ENCODE data around the gene MED27. TPM values are rescaled to one million over a fixed set of nuclear protein-coding genes. Genes with fewer than 3 reads are reported as not detected.

MED27 gene
- total RNA-seq, 1 experiment from 2014 or later = 24.4 TPM

DNA sequence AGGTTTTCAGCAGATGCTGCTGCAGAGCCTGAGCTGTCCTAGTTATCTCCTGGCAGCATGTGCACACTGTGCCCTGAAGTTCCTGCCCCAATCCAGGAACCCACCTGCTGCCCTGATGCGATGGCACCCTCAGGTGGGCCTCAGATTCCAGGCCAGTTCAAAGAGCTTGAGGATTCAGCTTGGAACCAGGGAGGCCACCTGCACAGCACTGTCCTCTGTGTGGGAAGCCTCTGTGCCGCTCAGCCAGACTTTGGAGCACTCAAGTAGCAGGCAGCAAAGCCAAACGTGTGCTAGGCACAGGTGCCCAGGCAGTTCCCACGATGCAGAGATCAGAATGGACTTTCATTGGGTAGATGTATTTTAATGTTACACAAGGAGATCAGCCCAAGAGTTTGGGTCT, 207.0 kb downstream of the MED27 start:
- H3K27me3 ChIP-seq (ENCODE audit: control insufficient read depth, insufficient read depth, low read length) = no peaks in the 10 kb centered on the region
- intact Hi-C loops (cut with micrococcal nuclease; ENCODE audit: unreplicated experiment) (no loop called here), in situ Hi-C loops (cut with HindIII; ENCODE audit: low pct_unique_long_range_greater_than_20kb, low sequenced_read_pairs) (no loop called here)
- H3K4me3 ChIP-seq (ENCODE audit: low read depth in 2 of 2, low read length in 2 of 2) = no peak overlapping the region
- CTCF ChIA-PET = interaction anchor here (0.6 kb wide), 1 partner anchor 358 kb away, joined by 8 read pairs; no protein-coding TSS in a partner anchor
- no peaks in the 10 kb centered on the region for H3K36me3 ChIP-seq (ENCODE audit: control insufficient read depth, insufficient read depth, low read length)
- no peak for DNase-seq (ENCODE audit: low read depth, low spot score)
- BruUV-seq (replicated peaks) = no TSS peak
- no peaks in the 10 kb centered on the region for H3K4me1 ChIP-seq (ENCODE audit: control insufficient read depth, insufficient read depth, low read length)
- H3K9me3 ChIP-seq (ENCODE audit: control insufficient read depth, insufficient read depth, low read depth, low read length) = no peaks in the 10 kb centered on the region
- POLR2A ChIA-PET = no interaction called here
- ATAC-seq = no peak
- TF ChIP-seq POLR2AphosphoS5 (IDR thresholded peaks at IDR 0.05; ENCODE audit: low read depth, low read length) (no peak), TCF7L2 (IDR thresholded peaks at IDR 0.05; ENCODE audit: low read depth, low read length) (no peak), REST (IDR thresholded peaks at IDR 0.05; ENCODE audit: insufficient read depth in 1 of 2, low read depth in 2 of 2, low read length in 1 of 2) (no peak), SIN3A (IDR thresholded peaks at IDR 0.05; ENCODE audit: borderline replicate concordance, insufficient read depth, low read depth, low read length) (no peak)
- TF ChIP-seq, protein P1, sequence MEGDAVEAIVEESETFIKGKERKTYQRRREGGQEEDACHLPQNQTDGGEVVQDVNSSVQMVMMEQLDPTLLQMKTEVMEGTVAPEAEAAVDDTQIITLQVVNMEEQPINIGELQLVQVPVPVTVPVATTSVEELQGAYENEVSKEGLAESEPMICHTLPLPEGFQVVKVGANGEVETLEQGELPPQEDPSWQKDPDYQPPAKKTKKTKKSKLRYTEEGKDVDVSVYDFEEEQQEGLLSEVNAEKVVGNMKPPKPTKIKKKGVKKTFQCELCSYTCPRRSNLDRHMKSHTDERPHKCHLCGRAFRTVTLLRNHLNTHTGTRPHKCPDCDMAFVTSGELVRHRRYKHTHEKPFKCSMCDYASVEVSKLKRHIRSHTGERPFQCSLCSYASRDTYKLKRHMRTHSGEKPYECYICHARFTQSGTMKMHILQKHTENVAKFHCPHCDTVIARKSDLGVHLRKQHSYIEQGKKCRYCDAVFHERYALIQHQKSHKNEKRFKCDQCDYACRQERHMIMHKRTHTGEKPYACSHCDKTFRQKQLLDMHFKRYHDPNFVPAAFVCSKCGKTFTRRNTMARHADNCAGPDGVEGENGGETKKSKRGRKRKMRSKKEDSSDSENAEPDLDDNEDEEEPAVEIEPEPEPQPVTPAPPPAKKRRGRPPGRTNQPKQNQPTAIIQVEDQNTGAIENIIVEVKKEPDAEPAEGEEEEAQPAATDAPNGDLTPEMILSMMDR (IDR thresholded peaks at IDR 0.05) = no peak
- H3K27ac ChIP-seq (ENCODE audit: low read length) = no peak overlapping the region

GRCh38 chr9:131872006-131872405, 207.7 kb downstream of the MED27 start:
- in situ Hi-C loops (cut with HindIII; ENCODE audit: low pct_unique_long_range_greater_than_20kb, low sequenced_read_pairs) = no loop called here
- intact Hi-C loops (cut with micrococcal nuclease; ENCODE audit: unreplicated experiment) = no loop called here
- Histone ChIP-seq H3K4me1 (ENCODE audit: control insufficient read depth, insufficient read depth, low read length) (no peaks in the 10 kb centered on the region), H3K36me3 (ENCODE audit: control insufficient read depth, insufficient read depth, low read length) (no peaks in the 10 kb centered on the region), H3K27me3 (ENCODE audit: control insufficient read depth, insufficient read depth, low read length) (no peaks in the 10 kb centered on the region), H3K9me3 (ENCODE audit: control insufficient read depth, insufficient read depth, low read depth, low read length) (no peaks in the 10 kb centered on the region), H3K27ac (ENCODE audit: low read length) (no peak overlapping the region), H3K4me3 (ENCODE audit: low read depth in 2 of 2, low read length in 2 of 2) (no peak overlapping the region)
- ChIA-PET POLR2A (no interaction called here), CTCF (interaction anchor here (0.6 kb wide), 2 partner anchors 357 to 359 kb away, joined by 7 to 8 read pairs; no protein-coding TSS in a partner anchor)
- no peak for ATAC-seq
- no peak for DNase-seq (ENCODE audit: low read depth, low spot score)
- TF ChIP-seq, protein P1 (IDR thresholded peaks at IDR 0.05) = no peak
- TF ChIP-seq SIN3A (IDR thresholded peaks at IDR 0.05; ENCODE audit: borderline replicate concordance, insufficient read depth, low read depth, low read length) (no peak), TCF7L2 (IDR thresholded peaks at IDR 0.05; ENCODE audit: low read depth, low read length) (no peak), REST (IDR thresholded peaks at IDR 0.05; ENCODE audit: insufficient read depth in 1 of 2, low read depth in 2 of 2, low read length in 1 of 2) (no peak), POLR2AphosphoS5 (IDR thresholded peaks at IDR 0.05; ENCODE audit: low read depth, low read length) (no peak)
- BruUV-seq (replicated peaks) = no TSS peak

Measured in Panc1 (cell line).